ENCODE results near the gene NHERF2.

- TF ChIP-seq, protein P1, sequence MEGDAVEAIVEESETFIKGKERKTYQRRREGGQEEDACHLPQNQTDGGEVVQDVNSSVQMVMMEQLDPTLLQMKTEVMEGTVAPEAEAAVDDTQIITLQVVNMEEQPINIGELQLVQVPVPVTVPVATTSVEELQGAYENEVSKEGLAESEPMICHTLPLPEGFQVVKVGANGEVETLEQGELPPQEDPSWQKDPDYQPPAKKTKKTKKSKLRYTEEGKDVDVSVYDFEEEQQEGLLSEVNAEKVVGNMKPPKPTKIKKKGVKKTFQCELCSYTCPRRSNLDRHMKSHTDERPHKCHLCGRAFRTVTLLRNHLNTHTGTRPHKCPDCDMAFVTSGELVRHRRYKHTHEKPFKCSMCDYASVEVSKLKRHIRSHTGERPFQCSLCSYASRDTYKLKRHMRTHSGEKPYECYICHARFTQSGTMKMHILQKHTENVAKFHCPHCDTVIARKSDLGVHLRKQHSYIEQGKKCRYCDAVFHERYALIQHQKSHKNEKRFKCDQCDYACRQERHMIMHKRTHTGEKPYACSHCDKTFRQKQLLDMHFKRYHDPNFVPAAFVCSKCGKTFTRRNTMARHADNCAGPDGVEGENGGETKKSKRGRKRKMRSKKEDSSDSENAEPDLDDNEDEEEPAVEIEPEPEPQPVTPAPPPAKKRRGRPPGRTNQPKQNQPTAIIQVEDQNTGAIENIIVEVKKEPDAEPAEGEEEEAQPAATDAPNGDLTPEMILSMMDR (IDR thresholded peaks at IDR 0.05; ENCODE audit: low read length), result no peak
- TF ChIP-seq EZH2 (optimal IDR thresholded peaks at IDR 0.05; ENCODE audit: low read depth, low read length), result no peak
- no peak for TF ChIP-seq EZH2phosphoT487 (IDR thresholded peaks at IDR 0.05; ENCODE audit: low read length)
Observed at GRCh38 chr16:2071454-2072202, 44.9 kb downstream of the NHERF2 start.
